GM12878 (cell line): ENCODE measurements around the gene PORCN. TPM values are rescaled to one million over a fixed set of nuclear protein-coding genes. Genes with fewer than 3 reads are reported as not detected.

ENCODE experiments used
- BACH1 ChIP-seq: fragments of 450-650 bp; IDR thresholded peaks from 2 replicates; pipeline ENCODE4 v1.6.1; 2017; ENCODE audit warnings: mild to moderate bottlenecking, borderline replicate concordance
- BCL3 ChIP-seq: IDR thresholded peaks from 2 replicates; pipeline ENCODE4 v1.6.1; 2011; ENCODE audit warnings: borderline replicate concordance, low read depth, mild to moderate bottlenecking, moderate library complexity, low read length; ENCODE audit not compliant: insufficient read depth, poor library complexity, severe bottlenecking
- BMI1 ChIP-seq: fragments of 450-650 bp; IDR thresholded peaks from 2 replicates; pipeline ENCODE4 v1.6.1; 2016; ENCODE audit warnings: mild to moderate bottlenecking, moderate library complexity, borderline replicate concordance
- CHD2 ChIP-seq: IDR thresholded peaks from 2 replicates; pipeline ENCODE4 v1.6.1; 2011; ENCODE audit warnings: low read depth, low read length, improper control_type of control experiment, borderline replicate concordance
- CHD4 ChIP-seq: fragments of 200-600 bp; sonication (generic); IDR thresholded peaks from 2 replicates; pipeline ENCODE4 v1.6.1; 2016; ENCODE audit warnings: mild to moderate bottlenecking
- ESRRA ChIP-seq: IDR thresholded peaks from 2 replicates; pipeline ENCODE4 v1.6.1; 2012; ENCODE audit warnings: mild to moderate bottlenecking, low read length, improper control_type of control experiment
- ETV6 ChIP-seq, 2 experiments: fragments of 450-650 bp in 1 of 2; IDR thresholded peaks in 1 of 2; conservative IDR thresholded peaks in 1 of 2; 2 replicates each; pipeline ENCODE4 v1.6.1; 2014; ENCODE audit warnings: antibody characterized with exemption in 1 of 2, borderline replicate concordance in 1 of 2, low read depth in 1 of 2, mild to moderate bottlenecking in 1 of 2, moderate library complexity in 1 of 2
- FOS ChIP-seq: IDR thresholded peaks from 3 replicates; pipeline ENCODE4 v1.6.1; 2011; ENCODE audit warnings: borderline replicate concordance; ENCODE audit not compliant: insufficient read length; ENCODE audit errors: extremely low read depth
- HCFC1 ChIP-seq: fragments of 150-350 bp; IDR thresholded peaks from 2 replicates; pipeline ENCODE4 v1.6.1; 2014; ENCODE audit warnings: low read length
- NR2C2 ChIP-seq: IDR thresholded peaks from 2 replicates; pipeline ENCODE4 v1.6.1; 2011; ENCODE audit warnings: borderline replicate concordance, low read depth; ENCODE audit not compliant: control insufficient read depth, insufficient read length
- NRF1 ChIP-seq: conservative IDR thresholded peaks from 2 replicates; pipeline ENCODE4 v1.6.1; 2011; ENCODE audit warnings: mild to moderate bottlenecking, low read depth, low read length, improper control_type of control experiment
- RAD21 ChIP-seq: IDR thresholded peaks from 2 replicates; pipeline ENCODE4 v1.6.1; 2011; ENCODE audit warnings: mild to moderate bottlenecking, low read depth, low read length, moderate library complexity; ENCODE audit not compliant: insufficient read depth
- RB1 ChIP-seq: fragments of 450-650 bp; formaldehyde crosslinking; IDR thresholded peaks from 2 replicates; pipeline ENCODE4 v1.6.1; 2017; ENCODE audit warnings: mild to moderate bottlenecking, borderline replicate concordance
- SMC3 ChIP-seq: IDR thresholded peaks from 2 replicates; pipeline ENCODE4 v1.6.1; 2011; ENCODE audit warnings: low read length, improper control_type of control experiment, borderline replicate concordance
- TAF1 ChIP-seq: IDR thresholded peaks from 2 replicates; pipeline ENCODE4 v1.6.1; 2011; ENCODE audit warnings: mild to moderate bottlenecking, low read depth, low read length, borderline replicate concordance
- TCF12 ChIP-seq: IDR thresholded peaks from 2 replicates; pipeline ENCODE4 v1.6.1; 2011; ENCODE audit warnings: low read depth, mild to moderate bottlenecking, low read length
- WRNIP1 ChIP-seq: IDR thresholded peaks from 2 replicates; pipeline ENCODE4 v1.6.1; 2011; ENCODE audit warnings: low read depth, low read length, improper control_type of control experiment, borderline replicate concordance
- YBX1 ChIP-seq: fragments of 450-650 bp; IDR thresholded peaks from 2 replicates; pipeline ENCODE4 v1.6.1; 2016; ENCODE audit warnings: antibody characterized with exemption
- polyA plus RNA-seq, 11 experiments: library from polyadenylated mRNA; depleted of rRNA in 4 of 11; unstranded in 6 of 11; stranded (reverse) in 5 of 11; fragments of >200 nt; fragmentation: Nextera tagmentation in 4 of 11; fragmentation: Illumina TruSeq in 1 of 11; extraction: Ambion mirVana in 4 of 11; extraction: Trizol in 1 of 11; gene quantifications; 1 replicate in 1 of 11; 2 replicates in 10 of 11; pipeline versions ENCODE4 v1.2.1 to v1.2.3, GENCODE V29; 2011 to 2016; ENCODE audit warnings: inconsistent platforms in 2 of 11, missing spikeins in 2 of 11, low read depth in 1 of 11
- total RNA-seq, 4 experiments: library from RNA; depleted of rRNA in 3 of 4; stranded (reverse); fragments of >200 nt in 3 of 4; fragmentation: Illumina TruSeq in 1 of 4; extraction: Trizol in 1 of 4; gene quantifications; 2 replicates each; pipeline versions ENCODE4 v1.2.1 to v1.2.3, GENCODE V29; 2013 to 2021
- TF ChIP-seq, protein P1 (sequence below): IDR thresholded peaks from 2 replicates; pipeline ENCODE4 v1.6.1; 2012; ENCODE audit warnings: improper control_type of control experiment, low read depth, low read length; ENCODE audit not compliant: insufficient replicate concordance

PORCN gene
- total and polyA plus RNA-seq, 10 of the 15 experiments (the other 5 are each of a cell fraction or from before 2014, with no cell fraction given): 0.27 to 21.0 (median 14.1) TPM

DNA sequence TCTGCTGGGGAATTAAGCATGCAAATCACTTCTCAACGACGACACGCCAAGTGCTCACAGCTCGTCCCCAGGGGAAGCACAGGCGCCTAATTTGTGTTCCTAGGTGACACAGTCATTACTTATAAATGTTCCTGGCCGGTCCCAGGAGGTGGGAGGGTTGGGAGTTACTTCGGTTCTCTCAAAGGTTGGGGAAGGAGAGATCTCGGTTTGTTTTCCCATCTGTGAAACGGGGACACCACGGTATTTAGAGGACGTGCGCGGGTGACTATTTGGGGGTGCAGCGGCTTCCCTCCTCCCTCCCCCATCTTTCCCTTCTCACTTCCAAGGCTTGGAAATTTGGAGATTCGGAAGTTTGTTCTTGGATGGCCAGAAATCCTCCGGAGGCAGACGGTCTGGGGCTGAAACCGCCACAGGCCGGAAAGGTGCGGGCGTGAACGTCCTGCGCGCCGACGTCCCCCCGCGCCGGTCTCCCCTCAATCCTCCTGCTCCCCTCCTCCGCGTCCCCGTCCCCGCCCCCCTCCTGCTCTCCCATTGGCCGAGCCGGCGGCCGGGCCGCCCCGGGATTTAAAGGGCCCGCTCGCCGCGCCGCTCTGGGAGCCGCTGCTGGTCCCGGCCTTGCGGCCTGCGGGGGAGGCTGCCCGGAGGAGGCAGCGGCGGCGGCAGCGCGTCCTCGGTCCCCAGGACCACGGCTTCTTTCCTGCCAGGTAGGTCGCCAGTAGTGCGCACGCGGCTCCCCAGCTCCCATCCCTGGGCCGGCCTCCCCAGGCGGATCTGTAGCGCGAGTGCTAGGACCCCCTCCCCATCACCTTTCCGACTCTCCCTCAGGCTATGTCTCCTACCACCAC is at the start of gene PORCN (continued):
- TF ChIP-seq BMI1: no peak
- TF ChIP-seq BACH1: peak; percentile 39; the same call in 1 of the 2 replicates
- no peak for TF ChIP-seq SMC3
- no peak for TF ChIP-seq YBX1
- no peak for TF ChIP-seq RAD21
- no peak for TF ChIP-seq RB1
- TF ChIP-seq WRNIP1: no peak
- TF ChIP-seq TAF1: no peak
- no peak; the same call in 1 of the 2 replicates for TF ChIP-seq HCFC1
- TF ChIP-seq, protein P1, sequence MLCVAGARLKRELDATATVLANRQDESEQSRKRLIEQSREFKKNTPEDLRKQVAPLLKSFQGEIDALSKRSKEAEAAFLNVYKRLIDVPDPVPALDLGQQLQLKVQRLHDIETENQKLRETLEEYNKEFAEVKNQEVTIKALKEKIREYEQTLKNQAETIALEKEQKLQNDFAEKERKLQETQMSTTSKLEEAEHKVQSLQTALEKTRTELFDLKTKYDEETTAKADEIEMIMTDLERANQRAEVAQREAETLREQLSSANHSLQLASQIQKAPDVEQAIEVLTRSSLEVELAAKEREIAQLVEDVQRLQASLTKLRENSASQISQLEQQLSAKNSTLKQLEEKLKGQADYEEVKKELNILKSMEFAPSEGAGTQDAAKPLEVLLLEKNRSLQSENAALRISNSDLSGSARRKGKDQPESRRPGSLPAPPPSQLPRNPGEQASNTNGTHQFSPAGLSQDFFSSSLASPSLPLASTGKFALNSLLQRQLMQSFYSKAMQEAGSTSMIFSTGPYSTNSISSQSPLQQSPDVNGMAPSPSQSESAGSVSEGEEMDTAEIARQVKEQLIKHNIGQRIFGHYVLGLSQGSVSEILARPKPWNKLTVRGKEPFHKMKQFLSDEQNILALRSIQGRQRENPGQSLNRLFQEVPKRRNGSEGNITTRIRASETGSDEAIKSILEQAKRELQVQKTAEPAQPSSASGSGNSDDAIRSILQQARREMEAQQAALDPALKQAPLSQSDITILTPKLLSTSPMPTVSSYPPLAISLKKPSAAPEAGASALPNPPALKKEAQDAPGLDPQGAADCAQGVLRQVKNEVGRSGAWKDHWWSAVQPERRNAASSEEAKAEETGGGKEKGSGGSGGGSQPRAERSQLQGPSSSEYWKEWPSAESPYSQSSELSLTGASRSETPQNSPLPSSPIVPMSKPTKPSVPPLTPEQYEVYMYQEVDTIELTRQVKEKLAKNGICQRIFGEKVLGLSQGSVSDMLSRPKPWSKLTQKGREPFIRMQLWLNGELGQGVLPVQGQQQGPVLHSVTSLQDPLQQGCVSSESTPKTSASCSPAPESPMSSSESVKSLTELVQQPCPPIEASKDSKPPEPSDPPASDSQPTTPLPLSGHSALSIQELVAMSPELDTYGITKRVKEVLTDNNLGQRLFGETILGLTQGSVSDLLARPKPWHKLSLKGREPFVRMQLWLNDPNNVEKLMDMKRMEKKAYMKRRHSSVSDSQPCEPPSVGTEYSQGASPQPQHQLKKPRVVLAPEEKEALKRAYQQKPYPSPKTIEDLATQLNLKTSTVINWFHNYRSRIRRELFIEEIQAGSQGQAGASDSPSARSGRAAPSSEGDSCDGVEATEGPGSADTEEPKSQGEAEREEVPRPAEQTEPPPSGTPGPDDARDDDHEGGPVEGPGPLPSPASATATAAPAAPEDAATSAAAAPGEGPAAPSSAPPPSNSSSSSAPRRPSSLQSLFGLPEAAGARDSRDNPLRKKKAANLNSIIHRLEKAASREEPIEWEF: no peak
- TF ChIP-seq TCF12: 0 out of 2 replicates have a peak, but pooled peaks have one; percentile 3
- no peak for TF ChIP-seq CHD4
- TF ChIP-seq NR2C2: no peak
- TF ChIP-seq ETV6 (conservative IDR thresholded peaks at IDR 0.05 in 1 of 2, IDR thresholded peaks at IDR 0.05 in 1 of 2; ENCODE audit: borderline replicate concordance in 1 of 2, low read depth in 1 of 2): no peak
- no peak for TF ChIP-seq BCL3
- 0 out of 2 replicates have a peak, but pooled peaks have one; percentile 21 for TF ChIP-seq CHD2
- no peak for TF ChIP-seq NRF1
- no peak for TF ChIP-seq FOS
- TF ChIP-seq ESRRA: no peak
